ENCODE data around the gene EFNA5.

EFNA5 gene

GRCh38 chr5:107636555-107636954 is 34.2 kb downstream of the EFNA5 start:
- no peak for DNase-seq

- no peak for DNase-seq
These were observed 34.7 kb downstream of the EFNA5 start for GRCh38 chr5:107636068-107636467.

GRCh38 chr5:107634981-107635848 is 35.5 kb downstream of the EFNA5 start:
- no peak for DNase-seq

DNA sequence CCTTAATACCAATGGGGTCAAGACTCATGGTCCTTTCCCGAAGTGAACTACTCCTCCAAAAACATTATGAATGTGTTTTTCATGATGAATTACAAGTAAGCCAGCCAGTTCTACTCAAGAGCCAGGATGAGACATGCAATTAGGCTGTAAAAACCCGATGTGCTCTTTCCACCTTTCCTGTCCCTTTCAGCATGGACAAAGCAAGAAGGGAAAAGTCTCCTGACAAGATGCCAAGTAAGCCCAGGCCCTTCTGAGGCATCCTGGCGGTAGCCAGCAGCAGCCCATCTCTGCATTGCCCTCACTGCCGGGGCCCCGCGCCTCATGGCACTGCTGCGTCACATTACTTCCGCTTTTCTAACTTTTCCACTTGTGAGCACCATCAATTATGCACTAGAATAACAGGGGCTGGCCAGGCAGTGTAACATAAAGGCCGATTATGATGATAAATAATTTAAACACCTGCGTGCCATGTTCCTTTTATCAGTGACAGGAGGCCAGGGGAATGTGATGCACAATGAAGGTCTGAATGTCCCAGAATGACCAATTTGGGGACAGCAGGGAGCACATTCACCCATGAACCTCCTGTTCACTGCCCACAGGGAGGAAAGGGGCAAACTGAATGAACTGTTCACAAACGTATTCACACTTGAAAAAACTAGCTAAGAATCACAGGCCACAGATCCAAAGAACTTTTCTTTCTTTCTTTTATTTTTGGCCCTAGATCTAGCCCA is 37.4 kb downstream of the EFNA5 start:
- DNase-seq = no peak

- no peak for DNase-seq
These were observed 38.9 kb downstream of the EFNA5 start for GRCh38 chr5:107631805-107632362.

GRCh38 chr5:107630184-107630583 is 40.6 kb downstream of the EFNA5 start:
- DNase-seq = peak; percentile 4

GRCh38 chr5:107624235-107624634 is 46.5 kb downstream of the EFNA5 start:
- no peak for DNase-seq

DNA sequence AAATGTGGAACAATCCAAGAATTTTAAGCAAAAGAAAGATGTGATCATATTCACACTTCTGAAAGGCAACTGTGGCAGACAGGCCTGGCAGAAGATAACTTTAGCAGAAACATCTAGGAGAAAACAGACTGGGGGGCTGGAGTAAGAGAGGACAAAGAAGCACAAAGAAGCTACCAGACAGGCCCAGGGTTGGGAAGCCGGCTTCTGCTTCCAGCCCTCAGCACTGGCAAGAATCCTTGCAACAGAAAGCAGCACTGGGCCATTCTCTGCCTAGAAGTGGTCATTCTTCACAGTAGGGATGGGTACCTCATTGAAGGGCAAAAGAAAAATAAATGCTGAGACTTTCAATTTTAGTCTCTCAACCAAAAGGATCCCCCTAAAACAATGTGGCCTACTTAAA is 49.6 kb downstream of the EFNA5 start:
- no peak for DNase-seq

- no peak for DNase-seq
These were observed 51.0 kb downstream of the EFNA5 start for GRCh38 chr5:107619781-107620180.

DNA sequence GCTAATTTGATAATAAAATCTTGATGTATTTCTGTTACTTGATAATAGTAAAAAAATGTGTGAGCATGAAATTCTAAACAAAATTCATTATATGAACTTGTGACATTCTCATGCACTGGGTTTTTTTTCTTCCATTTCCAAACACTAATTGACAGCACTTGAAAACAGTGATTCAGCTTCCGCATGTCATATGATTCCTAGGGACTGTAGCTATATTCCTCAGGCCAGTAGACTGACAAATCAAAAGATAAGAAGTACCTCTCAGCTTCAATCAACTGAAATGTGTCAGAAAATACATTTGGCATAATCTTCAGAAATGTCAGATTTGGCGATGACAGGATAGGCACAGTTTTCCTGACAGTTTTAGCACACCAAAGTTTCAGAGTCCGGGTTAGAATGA is 52.5 kb downstream of the EFNA5 start:
- no peak for DNase-seq

DNA sequence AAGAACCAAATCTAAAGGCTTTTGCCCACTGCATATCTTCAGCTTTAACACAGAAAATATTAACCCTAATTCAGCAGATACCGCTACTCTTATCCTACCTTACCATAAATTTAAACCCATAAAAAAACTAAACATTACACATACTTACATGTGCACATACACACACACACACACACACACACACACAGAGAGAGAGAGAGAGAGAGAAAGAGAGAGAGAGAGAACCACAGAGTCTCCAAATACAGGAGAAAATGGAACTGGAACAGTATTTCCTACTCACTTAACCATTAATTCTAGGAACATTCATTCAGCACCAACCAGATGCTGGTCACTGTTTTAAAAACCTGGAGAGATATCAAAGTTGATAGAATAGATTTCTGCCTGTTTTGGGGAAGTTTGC is 53.7 kb downstream of the EFNA5 start:
- DNase-seq = no peak

DNA sequence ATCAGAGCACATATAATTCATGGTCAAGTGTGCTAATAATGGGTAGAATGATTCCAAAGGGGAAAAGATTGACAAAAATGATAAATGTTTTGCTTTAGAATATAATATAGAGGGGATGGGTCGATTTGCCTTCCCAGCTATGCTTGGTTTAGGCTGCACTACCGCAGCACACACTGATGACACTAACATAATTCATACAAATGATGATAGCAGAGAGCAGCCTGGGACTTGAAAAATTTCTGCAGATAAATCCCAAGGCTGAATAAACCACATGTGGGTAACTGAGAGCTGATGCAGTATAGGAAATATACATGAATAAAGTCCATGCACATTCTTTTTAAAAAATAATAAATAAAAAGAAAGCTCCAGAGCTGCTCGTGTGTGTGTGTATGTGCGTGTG is 54.5 kb downstream of the EFNA5 start:
- DNase-seq = no peak

GRCh38 chr5:107615299-107615817 is 55.4 kb downstream of the EFNA5 start:
- no peak for DNase-seq

- DNase-seq = no peak
These were observed 58.2 kb downstream of the EFNA5 start for GRCh38 chr5:107612541-107612940.

DNA sequence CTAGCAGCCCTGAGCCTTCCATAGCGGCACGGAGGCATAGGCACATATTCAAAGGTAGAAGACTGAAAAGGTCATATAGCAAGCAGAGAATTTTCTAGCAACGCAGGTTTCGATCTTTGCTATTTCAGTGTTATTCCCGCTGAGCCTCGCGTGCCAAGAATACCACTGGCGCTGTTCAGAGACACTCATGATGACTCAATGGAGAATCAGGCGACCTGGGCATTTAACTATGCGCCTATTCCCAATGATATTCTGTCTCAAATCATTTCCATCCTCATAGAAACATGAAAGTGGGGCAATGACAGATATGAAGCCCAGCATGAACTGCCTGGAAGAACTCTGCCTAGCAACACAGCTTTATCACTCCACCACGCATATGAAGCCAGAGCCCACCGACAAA is 59.9 kb downstream of the EFNA5 start:
- no peak for DNase-seq

GRCh38 chr5:107607671-107608345 is 62.9 kb downstream of the EFNA5 start:
- DNase-seq = no peak

DNA sequence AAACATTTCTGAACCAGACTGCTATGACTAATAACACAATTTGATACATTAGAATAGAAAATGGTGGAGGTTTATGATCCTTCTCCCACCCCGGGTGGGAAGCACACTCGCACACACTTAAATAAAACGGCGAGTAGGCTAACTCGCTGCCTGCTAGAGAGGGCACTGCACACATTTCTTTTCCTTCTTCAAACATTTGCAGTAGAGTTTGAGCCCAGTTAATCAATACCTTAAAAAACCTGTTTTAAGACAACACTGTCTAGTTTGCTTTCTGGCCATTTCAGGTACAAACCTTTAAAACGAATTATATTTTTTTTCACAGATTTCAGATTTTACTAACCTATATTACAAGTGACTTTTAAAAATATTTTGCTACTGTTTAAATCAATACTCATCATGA is 63.5 kb downstream of the EFNA5 start:
- DNase-seq = no peak

- no peak for DNase-seq
These were observed 65.1 kb downstream of the EFNA5 start for GRCh38 chr5:107605596-107606125.

DNA sequence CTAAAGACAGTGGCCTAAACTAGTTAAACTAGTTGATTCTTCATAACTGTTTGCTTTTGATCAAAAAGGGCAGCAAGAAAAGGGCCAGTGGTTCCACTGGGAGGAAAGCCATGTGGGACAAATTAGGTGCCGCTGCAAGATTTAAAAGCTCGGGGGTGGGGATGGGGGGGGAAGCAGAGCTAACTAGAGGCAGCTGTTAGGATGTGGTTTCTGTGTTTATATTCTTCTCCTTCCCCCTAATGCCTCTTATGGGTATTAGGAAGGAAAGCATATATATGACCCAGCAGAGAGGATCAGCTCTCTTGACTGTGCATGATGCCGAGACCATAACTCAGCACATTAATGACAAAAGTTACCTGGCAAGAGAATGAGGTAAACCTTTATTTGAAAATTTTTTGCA is 65.7 kb downstream of the EFNA5 start:
- no peak for DNase-seq

GRCh38 chr5:107604146-107604910 is 66.4 kb downstream of the EFNA5 start:
- no peak for DNase-seq

DNA sequence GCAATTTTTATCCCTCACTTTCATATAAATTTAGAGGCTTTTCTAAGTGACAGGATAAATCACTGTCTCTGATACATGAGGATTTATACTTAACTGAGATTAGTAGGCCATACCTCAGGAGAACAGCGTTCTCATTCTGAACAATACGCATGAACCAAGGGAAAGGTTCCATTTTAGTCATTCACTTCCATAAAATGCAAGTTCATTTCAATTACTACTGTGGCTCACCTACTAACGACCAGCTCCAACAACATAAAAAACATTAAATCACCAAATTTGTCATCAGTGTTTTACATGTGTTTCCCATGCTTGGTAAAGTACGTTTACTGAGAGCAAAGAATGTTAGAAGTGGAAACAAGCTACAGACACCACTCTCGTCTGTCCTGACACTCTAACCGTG is 67.4 kb downstream of the EFNA5 start:
- DNase-seq = no peak

- no peak for DNase-seq
These were observed 67.8 kb downstream of the EFNA5 start for GRCh38 chr5:107602896-107603295.
